AG08395 (cell line): ENCODE measurements around the gene STT3B.

ENCODE experiments used
- DNase-seq: peaks from one replicate; pipeline ENCODE4 v3.0.0; 2012; ENCODE audit warnings: mixed read lengths, low spot score

The STT3B gene

DNA sequence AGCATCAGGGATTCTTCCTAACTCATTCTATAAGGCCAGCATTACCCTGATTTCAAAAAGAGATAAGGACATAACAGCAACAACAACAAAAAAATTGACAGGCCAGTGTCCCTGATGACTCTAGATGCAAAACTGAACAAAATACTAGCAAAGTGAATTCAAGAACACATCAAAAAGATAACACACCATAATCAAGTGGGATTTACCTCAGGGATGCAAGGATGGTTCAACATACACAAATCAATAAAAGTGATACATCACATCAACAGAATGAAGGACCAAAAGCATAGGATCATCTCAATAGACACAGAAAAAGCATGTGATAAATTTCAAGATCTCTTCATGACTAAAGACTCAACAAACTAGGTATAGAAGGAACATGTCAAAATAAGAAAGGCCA is 119.6 kb downstream of the STT3B start:
- DNase-seq: no peak

DNA sequence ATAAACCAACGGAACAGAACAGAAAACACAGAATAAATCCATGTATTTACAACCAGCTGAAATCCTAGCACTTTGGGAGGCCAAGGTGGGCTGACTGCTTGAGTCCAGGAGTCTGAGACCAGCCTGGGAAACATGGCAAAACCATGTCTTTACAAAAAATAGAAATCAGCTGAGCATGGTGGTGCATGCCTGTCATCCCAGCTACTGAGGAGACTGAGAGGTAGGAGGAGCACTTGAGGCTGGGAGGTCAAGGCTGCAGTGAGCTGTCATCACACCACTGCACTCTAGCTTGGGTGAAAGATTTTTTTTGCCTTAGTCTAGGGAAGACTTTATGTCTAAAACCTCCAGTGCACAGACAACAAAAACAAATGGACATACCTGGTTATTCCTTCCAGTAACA is 120.7 kb downstream of the STT3B start:
- DNase-seq: no peak

DNA sequence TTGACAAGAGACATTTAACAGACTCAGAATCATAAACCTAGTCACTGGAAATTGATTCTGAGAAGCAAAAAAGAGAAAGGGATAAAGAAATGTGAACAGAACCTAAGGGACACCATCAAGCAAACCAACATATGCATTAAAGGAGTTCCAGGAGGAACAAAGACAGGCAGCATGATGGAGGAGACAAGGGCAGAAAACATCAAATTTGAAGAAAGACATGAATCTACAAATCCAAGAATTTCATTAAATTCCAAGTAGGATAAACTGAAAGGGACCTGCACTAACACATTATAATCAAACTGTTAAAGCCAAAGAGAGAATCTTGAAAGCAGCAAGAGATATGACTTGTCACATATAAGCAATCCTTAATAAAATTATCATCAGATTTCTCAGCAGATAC is 122.3 kb downstream of the STT3B start:
- no peak for DNase-seq

DNA sequence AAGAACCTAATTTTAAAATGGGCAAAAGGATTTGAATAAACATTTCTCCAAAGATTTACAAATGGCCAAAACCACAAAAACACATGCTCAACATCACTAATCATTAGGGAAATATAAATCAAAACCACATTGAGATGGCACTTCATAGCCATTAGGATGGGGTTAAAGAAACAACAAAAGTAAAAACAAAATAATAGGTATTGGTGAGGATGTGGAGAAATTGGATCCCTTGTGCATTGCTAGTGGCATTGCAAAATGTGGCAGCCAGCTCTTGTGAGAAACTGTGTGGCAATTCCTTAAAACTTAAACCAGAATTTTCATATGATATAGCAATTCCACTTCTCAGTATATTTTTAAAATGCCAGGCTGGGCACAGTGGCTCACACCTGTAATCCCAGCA is 126.5 kb downstream of the STT3B start:
- no peak for DNase-seq

DNA sequence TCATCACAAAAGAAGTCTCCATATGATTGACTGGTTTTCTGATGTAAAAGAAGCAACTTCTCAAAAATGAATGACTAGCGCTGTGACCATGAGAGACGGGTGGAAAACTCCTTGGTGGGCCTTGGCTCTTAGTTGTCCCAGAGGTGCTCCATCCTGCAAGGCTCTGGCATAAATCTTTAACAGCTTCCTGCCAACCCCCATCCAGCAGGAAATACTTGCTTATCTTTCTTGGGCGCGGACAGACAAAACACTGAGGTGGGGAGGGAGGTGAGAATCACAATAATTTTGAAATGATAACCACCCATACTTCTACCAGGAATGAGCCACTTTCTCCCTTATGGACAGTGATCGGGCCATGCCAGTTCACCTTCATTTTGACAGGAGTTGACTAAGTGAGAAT is 128.6 kb downstream of the STT3B start:
- DNase-seq: no peak

DNA sequence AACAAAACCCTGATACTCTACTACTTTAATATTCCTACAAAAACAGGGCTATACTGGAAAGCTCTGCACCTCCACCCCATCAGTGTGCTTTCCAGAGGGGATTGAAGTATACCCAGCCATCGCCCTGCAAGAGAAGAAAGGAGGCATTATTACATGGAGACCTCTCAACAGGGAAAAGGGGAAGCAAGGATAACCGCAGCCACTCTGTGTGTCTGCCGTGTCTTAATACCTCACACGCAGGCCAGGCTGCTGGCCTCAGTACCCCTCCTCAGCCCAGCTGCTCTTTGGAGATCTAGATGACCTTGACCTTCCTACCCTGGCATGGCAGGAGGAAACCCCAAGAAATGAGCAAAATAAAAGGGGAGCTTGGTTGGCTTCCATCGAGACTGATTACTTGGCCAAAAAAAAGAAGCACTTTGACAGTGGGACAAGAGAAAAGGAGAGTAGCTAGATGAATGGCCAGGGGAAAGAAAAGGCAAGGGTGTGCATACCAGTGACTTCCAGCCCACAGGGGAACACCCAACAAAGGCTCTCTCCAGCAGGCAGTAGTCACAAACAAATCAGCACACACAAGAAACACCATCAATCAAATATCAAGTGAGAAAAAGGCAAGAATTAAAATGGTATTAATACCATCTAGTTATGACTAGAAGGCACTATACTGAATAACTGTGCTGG is 129.4 kb downstream of the STT3B start:
- no peak for DNase-seq

DNA sequence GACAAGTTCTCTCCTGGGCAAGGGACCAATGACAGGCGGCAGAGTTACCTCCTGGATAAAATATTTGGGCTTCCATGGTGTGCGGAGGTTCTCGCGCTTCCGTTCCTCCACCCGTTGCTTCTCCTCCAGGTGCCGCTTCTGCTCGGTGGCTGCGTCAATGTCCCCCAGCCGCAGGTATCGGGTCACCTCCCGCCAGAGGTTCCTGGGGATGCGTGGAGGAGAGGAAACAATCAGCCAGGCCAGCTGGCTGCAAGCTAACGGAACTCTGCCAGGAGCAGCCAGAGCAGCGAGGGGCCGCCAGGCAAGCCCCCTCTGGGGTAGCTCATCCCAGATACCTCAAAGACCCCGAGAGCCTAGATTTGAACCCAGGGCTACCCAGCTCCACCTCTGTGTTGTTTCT is 131.3 kb downstream of the STT3B start:
- DNase-seq: no peak

DNA sequence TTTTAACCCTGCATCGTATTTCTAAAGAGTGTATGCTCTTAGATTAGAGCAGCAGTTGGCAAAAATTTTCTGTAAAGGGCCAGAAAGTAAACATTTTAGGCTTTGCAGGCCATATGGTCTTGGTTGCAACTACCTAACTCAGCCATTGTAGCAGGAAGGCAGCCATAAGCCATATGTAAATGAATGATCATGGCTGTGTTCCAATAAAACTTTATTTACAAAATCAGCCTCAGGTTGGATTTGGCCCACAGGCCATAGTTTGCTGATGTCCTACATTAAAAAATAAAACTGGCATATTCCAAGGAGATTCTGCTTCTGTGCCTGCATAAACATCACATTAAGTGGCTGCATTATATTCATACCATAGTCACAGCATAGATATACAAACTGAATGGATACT is 134.9 kb downstream of the STT3B start:
- DNase-seq: no peak

DNA sequence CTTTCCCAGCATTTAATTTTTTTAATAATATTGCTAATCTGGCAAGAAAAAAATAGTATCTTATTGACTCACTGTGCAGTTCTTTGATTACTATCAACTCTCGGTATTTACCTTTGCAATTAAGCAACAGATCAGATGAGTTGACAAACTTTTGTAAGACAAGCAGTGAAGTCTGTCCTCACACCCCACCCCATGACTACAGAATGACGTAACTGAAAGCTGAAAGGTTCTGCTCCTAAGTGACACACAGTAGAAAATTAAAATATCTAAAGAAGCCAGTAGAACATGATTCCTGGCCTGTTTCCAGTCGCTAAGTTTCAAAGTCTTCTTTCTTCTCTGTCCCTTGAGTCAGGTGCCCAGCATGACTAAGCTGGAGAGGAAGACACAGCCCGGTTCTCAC is 135.5 kb downstream of the STT3B start:
- no peak for DNase-seq

DNA sequence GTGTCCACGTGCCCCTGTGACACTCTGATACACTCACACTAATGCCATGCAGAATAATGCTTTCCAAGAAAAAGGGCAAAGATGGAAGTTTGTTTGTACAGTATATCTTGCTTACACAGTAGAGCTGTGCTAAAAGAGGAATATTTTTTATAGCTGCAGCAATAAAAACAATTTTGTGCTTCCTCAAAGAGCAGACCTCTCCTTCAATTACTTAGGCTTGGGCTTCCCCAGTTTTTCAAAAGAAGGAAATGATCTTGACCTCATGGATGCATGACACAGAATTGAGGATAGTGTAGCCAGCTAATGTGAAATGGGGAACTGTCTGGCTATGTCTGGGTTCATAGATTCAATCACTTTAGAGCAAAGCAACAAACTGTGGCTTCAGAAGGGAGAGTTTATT is 137.4 kb downstream of the STT3B start:
- no peak for DNase-seq

DNA sequence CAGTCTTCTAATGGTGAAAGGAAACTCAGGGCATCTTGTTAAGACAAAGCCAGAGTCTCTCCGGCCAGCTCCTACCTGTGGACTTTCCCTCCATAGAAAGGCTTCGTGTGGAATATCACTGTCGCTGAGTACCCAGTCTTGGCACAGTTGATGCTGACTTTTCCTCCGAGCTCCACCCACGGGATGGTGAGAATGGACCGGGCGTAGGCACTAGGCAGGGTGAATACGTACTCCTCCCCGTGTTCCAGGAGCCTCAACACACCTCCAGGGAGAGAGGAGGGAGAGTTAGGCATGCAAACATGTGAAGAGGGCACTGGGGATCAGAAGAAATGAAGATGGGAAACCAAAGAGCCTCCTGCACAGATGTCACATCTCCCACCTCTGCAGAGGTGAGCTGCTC is 138.0 kb downstream of the STT3B start:
- no peak for DNase-seq

DNA sequence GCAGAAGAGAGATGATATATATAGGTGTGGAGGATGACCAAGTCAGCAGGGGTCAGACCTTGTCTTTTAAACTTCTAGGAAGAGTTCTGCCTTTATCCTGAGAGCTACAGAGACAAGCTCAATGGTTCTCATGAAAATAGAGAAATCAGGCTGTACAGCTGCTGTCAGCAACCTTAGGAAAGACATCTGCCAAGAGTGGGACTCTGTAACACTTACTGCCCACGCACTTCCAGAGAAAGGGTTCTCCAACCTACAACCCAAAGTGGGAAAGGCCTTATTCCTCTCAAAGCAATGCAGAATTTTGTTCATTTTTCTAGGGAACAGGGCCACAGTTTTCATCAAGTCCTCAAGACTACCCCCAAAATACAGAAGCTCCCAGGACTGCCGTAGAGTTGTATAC is 138.7 kb downstream of the STT3B start:
- no peak for DNase-seq

DNA sequence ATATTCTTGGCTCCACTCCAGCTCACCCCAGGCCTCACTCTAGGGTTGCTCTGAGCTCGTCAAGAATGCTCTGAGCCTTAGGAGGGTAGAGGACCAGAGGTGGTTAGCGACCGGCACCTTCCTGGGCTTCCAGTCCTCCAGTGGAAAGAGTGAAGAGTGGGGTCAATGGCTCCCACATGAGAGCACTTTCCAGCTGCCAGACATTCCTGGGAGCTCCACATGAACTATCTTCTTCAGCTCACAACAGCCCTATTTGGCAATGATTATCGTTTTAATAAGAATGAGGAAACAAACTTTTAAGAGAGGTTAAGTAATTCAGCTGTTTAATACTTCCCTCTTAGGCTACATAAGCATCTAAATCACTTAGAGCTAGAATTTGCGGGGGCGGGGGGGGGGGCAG is 139.3 kb downstream of the STT3B start:
- no peak for DNase-seq

DNA sequence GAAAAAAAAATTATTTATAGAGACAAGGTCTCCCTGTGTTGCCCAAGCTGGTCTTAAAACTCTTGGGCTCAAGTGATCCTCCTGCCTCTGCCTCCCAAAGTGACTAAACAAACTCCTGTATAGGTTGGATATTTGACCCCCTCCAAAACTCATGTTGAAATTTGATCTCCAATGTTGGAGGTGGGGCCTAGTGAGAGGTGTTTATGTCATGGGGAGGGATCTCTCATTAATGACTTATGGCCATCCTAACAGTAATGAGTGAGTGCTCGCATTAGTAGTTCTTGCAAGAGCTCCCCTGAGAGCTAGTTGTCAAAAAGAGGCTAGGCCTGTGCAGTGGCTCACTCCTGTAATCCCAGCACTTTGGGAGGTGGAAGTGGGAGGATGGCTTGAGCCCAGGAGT is 141.2 kb downstream of the STT3B start:
- DNase-seq: no peak

DNA sequence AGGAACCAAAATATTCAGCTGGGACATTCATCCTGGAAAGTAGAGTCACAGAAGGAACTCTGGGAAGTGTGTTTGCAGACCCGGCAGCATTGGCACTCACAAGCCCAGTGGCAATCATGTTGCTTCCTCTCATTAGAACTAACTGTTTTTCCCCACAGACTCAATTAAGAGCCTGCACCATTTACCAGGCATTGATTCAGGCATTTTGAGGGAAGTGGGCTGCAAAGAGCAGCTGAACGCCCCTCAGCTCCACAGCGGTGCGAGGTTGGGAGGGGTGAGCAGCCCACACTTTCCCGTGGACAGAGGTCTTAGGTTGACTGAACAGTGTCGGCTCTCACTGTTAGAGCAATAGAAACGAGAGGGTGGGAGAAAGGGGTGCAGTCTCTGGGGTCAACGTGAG is 143.8 kb downstream of the STT3B start:
- DNase-seq: no peak

DNA sequence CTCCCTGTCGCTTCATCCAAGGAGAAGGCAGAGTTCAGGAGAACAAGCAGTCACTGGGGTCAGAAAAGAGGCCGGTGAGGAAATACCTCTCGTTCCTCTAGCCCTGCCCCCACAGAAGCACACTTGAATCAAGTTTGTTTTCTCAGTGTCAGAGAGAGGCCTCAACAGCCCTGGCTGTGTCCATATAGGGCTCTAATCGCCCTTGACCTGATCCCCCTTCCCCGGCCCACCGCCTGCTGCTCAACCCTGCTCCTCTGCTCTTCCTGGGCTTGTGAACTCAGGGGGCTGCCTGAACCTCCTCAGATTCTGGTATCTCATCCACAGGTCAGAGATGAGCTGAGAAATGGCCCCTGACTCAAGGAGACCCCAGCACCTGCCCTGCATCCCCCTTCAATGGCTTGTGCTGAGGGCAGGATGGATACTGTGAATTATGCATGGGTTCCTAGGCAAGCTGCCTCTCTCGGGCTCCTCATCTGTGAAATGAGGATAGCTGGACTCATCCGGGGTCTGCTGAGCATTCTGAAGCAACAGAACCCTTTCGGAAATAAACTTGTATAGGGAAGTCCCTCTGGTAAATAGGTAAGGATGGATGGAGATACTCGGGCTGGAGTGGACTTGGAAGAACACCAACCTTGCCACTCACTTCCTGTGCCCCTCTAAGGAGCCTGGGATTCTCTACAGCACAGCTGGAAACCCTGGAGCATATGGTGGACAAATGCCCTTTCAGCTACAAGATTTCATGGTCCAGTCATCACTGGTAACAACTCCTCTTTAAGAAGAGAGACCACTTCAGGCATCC is 147.5 kb downstream of the STT3B start:
- DNase-seq: no peak
